Astrocyte (in vitro differentiated cells and primary cell): ENCODE data around the gene CHRD. TPM values are rescaled to one million over a fixed set of nuclear protein-coding genes. Genes with fewer than 3 reads are reported as not detected.

ENCODE experiments used
- DNase-seq: peaks from one replicate; pipeline ENCODE4 v3.0.0-alpha.2; 2010; ENCODE audit warnings: low read depth
- FAIRE-seq: peaks from 2 replicates; lab custom pipeline; 2011; peaks lifted over from hg19 to GRCh38; lab: Jason Lieb, UNC
- H2AFZ ChIP-seq: 2 replicates; pipeline ENCODE4 v1.6.0; 2012; ENCODE audit warnings: low read depth, low read length, inconsistent platforms
- H3K27ac ChIP-seq: 2 replicates; pipeline ENCODE4 v1.5.1; 2011; ENCODE audit warnings: low read depth, low read length, inconsistent platforms
- H3K27me3 ChIP-seq: 2 replicates; pipeline ENCODE4 v1.6.0; 2011; ENCODE audit warnings: low read length, inconsistent platforms; ENCODE audit not compliant: insufficient read depth
- H3K36me3 ChIP-seq: 2 replicates; pipeline ENCODE4 v1.5.1; 2011; ENCODE audit warnings: low read length, inconsistent platforms; ENCODE audit not compliant: insufficient read depth
- H3K4me1 ChIP-seq: 2 replicates; pipeline ENCODE4 v1.5.1; 2011; ENCODE audit warnings: low read length, inconsistent platforms; ENCODE audit not compliant: insufficient read depth
- H3K4me2 ChIP-seq: 2 replicates; pipeline ENCODE4 v1.6.0; 2012; ENCODE audit warnings: low read length, inconsistent platforms
- H3K4me3 ChIP-seq: 2 replicates; pipeline ENCODE4 v1.5.1; 2011; ENCODE audit warnings: low read depth, mild to moderate bottlenecking, low read length, inconsistent platforms; ENCODE audit not compliant: insufficient read depth
- H3K79me2 ChIP-seq: 2 replicates; pipeline ENCODE4 v1.6.0; 2012; ENCODE audit warnings: mild to moderate bottlenecking, low read length, inconsistent platforms; ENCODE audit not compliant: insufficient read depth
- H3K9ac ChIP-seq: 2 replicates; pipeline ENCODE4 v1.6.0; 2012; ENCODE audit warnings: mild to moderate bottlenecking, low read length, inconsistent platforms
- H3K9me3 ChIP-seq: 2 replicates; pipeline ENCODE4 v1.5.1; 2012; ENCODE audit warnings: low read depth, mild to moderate bottlenecking, low read length, inconsistent platforms; ENCODE audit not compliant: insufficient read depth
- H4K20me1 ChIP-seq: 2 replicates; pipeline ENCODE4 v1.6.0; 2012; ENCODE audit warnings: low read length, inconsistent platforms; ENCODE audit not compliant: insufficient read depth
- H3K27ac Mint-ChIP-seq: one replicate; pipeline ENCODE4 v1.8.0; 2021; ENCODE audit warnings: mild to moderate bottlenecking, mixed read lengths; ENCODE audit not compliant: unreplicated experiment
- H3K27me3 Mint-ChIP-seq: one replicate; pipeline ENCODE4 v1.8.0; 2021; ENCODE audit warnings: low read depth, mixed read lengths; ENCODE audit not compliant: unreplicated experiment
- H3K36me3 Mint-ChIP-seq: one replicate; pipeline ENCODE4 v1.8.0; 2021; ENCODE audit warnings: low read depth, mixed read lengths; ENCODE audit not compliant: unreplicated experiment
- H3K4me1 Mint-ChIP-seq: one replicate; pipeline ENCODE4 v1.8.0; 2021; ENCODE audit warnings: low read depth, mixed read lengths; ENCODE audit not compliant: unreplicated experiment
- H3K4me3 Mint-ChIP-seq: one replicate; pipeline ENCODE4 v1.8.0; 2021; ENCODE audit warnings: mild to moderate bottlenecking, moderate library complexity, mixed read lengths; ENCODE audit not compliant: unreplicated experiment
- H3K9me3 Mint-ChIP-seq: one replicate; pipeline ENCODE4 v1.8.0; 2021; ENCODE audit warnings: mild to moderate bottlenecking, mixed read lengths; ENCODE audit not compliant: unreplicated experiment
- CTCF ChIP-seq: IDR thresholded peaks from 2 replicates; pipeline ENCODE4 v1.5.1; 2011; ENCODE audit warnings: low read depth, mild to moderate bottlenecking, inconsistent platforms, low read length, moderate library complexity; ENCODE audit not compliant: insufficient read depth
- EZH2 ChIP-seq: IDR thresholded peaks from 2 replicates; pipeline ENCODE4 v1.6.1; 2012; ENCODE audit warnings: mild to moderate bottlenecking, low read length, inconsistent platforms; ENCODE audit not compliant: insufficient read depth
- total RNA-seq: library from RNA; stranded (reverse); gene quantifications from 2 replicates; pipeline ENCODE4 v1.2.1, GENCODE V29; 2021

Gene CHRD
- total RNA-seq, 1 donor from 2014 or later = 3.4 TPM

DNA sequence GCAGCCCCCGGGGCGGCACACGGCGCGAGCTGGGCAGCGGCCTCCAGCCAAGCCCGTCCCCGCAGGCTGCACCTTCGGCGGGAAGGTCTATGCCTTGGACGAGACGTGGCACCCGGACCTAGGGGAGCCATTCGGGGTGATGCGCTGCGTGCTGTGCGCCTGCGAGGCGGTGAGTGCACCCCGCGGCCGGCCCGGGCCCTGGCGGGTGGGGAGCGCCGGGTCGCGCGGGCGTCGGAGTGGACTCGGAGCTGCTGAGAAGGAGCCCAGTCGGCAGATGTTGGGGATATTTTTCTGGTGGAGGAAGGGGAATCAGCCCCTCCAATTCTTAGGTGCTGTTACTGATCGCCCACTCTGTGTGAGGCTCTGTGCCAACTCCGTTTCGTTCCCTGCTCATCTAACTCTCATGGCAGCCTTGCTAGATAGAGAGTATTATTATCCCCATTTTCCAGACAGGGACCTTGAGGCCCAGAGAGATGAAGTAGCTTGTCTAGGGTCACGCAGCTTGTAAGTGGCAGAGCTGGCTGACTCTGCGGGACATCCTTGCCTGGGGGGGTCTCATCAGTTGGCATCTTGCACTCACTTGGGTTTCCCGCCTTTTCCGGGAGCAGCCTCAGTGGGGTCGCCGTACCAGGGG, 890 bp downstream of the CHRD start:
- Mint-ChIP-seq H3K36me3 (peaks cover 2% of the 10 kb centered on the region), H3K27me3 (peaks cover 58% of the 10 kb centered on the region), H3K9me3 (no peaks in the 10 kb centered on the region), H3K4me3 (peak overlapping the region; percentile 69), H3K27ac (no peak overlapping the region), H3K4me1 (peaks cover 18% of the 10 kb centered on the region)
- Histone ChIP-seq H3K4me1 (peaks cover 5% of the 10 kb centered on the region), H3K4me2 (peak overlapping the region; percentile 82), H3K36me3 (no peaks in the 10 kb centered on the region), H3K9me3 (no peaks in the 10 kb centered on the region), H2AFZ (peak overlapping the region; percentile 69), H4K20me1 (no peaks in the 10 kb centered on the region), H3K4me3 (peak overlapping the region; percentile 37), H3K9ac (no peak overlapping the region), H3K79me2 (no peaks in the 10 kb centered on the region), H3K27ac (no peak overlapping the region), H3K27me3 (peaks cover 43% of the 10 kb centered on the region)
- TF ChIP-seq CTCF (no peak), EZH2 (peak; percentile 100)
- DNase-seq (no peak), FAIRE-seq (no peak)

DNA sequence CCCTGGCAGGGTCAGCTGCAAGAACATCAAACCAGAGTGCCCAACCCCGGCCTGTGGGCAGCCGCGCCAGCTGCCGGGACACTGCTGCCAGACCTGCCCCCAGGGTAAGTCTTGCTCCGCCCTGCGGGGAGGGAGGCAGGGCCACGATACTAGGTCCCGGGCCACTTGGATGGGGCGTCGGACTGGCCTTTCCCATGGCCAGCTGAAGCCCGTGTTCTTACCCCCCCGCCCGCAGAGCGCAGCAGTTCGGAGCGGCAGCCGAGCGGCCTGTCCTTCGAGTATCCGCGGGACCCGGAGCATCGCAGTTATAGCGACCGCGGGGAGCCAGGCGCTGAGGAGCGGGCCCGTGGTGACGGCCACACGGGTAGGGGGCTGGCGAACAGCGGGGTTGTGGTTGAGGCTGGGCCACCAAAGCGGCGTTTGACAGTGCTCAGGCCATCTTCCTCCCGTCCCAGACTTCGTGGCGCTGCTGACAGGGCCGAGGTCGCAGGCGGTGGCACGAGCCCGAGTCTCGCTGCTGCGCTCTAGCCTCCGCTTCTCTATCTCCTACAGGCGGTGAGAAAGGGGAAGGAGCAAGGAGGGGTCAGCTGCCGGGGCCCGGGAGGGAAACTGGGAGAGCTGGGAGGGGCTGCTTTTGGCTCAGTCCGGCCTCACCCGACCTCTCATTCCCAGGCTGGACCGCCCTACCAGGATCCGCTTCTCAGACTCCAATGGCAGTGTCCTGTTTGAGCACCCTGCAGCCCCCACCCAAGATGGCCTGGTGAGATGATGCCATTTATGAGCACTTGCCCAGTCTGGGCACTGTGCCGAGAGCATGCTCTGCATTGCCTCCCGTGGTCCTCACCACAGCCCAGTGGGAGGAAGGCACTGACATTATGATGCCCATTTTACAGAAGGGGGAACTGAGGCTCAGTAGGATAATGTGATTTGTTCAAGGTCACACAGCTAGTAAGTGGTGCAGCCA, 1.7 kb downstream of the CHRD start:
- H4K20me1 ChIP-seq = no peaks in the 10 kb centered on the region
- H3K4me1 ChIP-seq = peaks cover 5% of the 10 kb centered on the region
- Mint-ChIP-seq H3K9me3 (no peaks in the 10 kb centered on the region), H3K27ac (no peak overlapping the region), H3K4me1 (peaks cover 18% of the 10 kb centered on the region), H3K4me3 (peak overlapping the region; percentile 69), H3K27me3 (peaks cover 53% of the 10 kb centered on the region), H3K36me3 (peaks cover 2% of the 10 kb centered on the region)
- peak overlapping the region; percentile 69 for H2AFZ ChIP-seq
- H3K79me2 ChIP-seq = no peaks in the 10 kb centered on the region
- TF ChIP-seq EZH2 (peak; percentile 6), CTCF (no peak)
- H3K9ac ChIP-seq = no peak overlapping the region
- no peak for FAIRE-seq
- peaks cover 43% of the 10 kb centered on the region for H3K27me3 ChIP-seq
- no peak overlapping the region for H3K4me3 ChIP-seq
- H3K36me3 ChIP-seq = no peaks in the 10 kb centered on the region
- no peak for DNase-seq
- H3K9me3 ChIP-seq = no peaks in the 10 kb centered on the region
- H3K27ac ChIP-seq = no peak overlapping the region
- peak overlapping the region; percentile 44 for H3K4me2 ChIP-seq
